Stromal cell of bone marrow (primary cell): ENCODE results near the gene AP3S2.
"Not testable (repeated sequence)": the region's sequence is repeated elsewhere in the genome, so short reads cannot be mapped to it uniquely, and the experiment has no call there.

Source experiments
- DNase-seq: peaks from one replicate; pipeline ENCODE4 v3.0.0-alpha.2; 2012; ENCODE audit warnings: low read depth

AP3S2 gene

DNA sequence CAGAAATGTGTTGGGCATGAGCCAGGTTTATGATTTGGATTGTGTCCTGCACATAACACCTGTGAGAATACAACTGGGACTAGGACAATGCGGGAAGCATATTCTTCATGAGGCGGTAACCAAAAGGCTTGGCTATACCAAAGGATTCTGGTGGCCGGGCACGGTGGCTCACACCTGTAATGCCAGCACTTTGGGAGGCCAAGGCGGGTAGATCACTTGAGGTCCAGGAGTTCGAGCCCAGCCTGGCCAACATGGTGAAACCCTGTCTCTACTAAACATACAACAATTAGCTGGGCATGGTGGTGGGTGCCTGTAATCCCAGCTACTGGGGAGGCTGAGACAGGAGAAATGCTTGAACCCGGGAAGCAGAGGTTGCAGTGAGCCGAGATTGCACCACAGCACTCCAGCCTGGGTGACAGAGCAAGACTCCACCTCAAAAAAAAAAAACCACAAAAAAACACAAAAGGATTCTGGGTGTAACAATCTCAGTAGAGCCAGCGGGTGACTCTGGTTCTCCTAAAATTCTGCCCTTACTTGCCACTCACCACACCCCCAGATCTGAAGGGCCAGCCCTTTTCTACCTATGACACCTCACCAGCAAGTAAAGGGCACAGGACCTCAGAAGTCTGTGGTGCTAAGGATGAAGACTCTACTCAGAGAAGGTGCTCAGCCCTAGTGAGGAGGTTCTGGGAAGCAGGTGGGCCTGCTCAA lies 59.2 kb downstream of the AP3S2 start:
- not testable (repeated sequence) for DNase-seq

GRCh38 chr15:89833966-89834365 lies 59.8 kb downstream of the AP3S2 start:
- no peak for DNase-seq

DNA sequence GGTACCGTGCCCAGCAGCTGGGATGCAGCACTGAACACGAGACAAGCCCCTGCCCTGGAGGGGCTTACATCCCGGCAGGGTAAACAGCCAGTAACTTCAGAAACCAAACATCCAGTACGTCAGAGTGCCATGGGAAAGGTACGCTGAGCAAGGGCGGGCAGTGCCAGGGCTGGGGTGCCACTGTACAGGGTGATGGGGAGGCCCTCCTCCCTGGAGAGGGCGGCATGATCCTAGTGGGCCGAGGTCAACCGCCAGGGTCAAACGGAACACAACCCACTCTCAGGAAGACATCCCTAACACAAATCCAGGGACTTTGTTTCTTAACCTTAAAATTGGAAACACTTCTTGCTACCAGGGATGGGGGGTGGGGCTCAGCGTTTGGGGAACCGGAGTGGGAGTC lies 63.2 kb downstream of the AP3S2 start:
- DNase-seq: no peak

- no peak for DNase-seq
Measured at GRCh38 chr15:89829616-89830440, 64.0 kb downstream of the AP3S2 start.

GRCh38 chr15:89829161-89829560 lies 64.6 kb downstream of the AP3S2 start:
- no peak for DNase-seq

GRCh38 chr15:89828281-89829145 lies 65.3 kb downstream of the AP3S2 start:
- DNase-seq: peak; percentile 80

DNA sequence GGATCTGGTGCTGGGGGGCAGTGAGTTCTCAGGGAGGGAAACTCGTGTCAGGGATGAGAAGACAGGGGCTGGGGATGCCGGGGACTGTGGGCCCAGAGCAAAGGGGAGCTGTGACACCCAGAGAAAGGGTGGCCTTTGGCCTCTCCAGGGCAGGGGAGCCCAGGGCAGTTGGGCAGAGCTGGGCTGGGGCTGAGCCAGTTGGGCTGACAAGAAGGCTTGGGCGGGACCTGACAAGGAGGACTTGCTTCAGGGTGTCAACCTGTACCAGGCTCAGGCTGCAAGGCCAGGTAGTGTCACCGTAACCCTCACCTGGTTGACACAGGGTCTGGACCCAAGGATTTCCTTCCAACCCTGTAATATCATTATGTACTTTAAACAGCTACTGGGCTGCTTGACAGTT lies 66.0 kb downstream of the AP3S2 start:
- no peak for DNase-seq

- DNase-seq: no peak
Measured at GRCh38 chr15:89826671-89827655, 66.8 kb downstream of the AP3S2 start.

DNA sequence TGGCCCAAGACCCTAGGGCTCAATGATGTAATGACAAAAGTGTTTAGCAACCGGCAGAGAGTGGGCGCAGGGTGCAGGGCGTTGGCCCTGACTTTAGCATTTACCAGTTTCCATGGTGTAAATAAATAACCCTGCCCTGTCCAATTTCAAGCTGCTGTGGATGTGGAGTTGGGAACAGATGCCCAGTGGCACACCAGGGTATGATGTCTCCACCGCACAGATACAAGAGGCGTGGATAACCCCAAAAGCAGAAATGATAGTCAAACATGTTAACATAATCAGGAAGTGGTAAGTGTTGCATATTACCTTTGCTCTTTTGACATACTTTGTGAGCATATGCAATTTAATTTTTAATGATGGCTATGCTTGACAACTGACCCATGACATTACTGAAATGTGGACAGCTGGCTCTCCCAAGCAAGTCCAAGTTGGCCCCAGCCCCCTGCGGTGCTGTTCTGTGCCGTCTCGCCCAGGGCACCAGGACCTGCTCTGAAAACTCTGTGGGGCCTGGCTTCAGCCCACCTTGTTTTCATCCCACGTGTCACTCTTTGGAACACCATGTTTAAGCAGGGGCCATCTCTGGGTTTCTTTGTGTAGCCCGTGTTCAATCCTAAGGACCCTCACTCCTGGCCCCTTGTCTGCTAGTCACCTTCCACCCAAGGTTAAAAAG lies 68.4 kb downstream of the AP3S2 start:
- DNase-seq: no peak

- DNase-seq: no peak
Measured at GRCh38 chr15:89824607-89824867, 69.3 kb downstream of the AP3S2 start.

- no peak for DNase-seq
Measured at GRCh38 chr15:89823836-89824606, 69.8 kb downstream of the AP3S2 start.

GRCh38 chr15:89822951-89823711 lies 70.7 kb downstream of the AP3S2 start:
- DNase-seq: peak; percentile 64

- DNase-seq: no peak
Measured at GRCh38 chr15:89822611-89822950, 71.2 kb downstream of the AP3S2 start.

DNA sequence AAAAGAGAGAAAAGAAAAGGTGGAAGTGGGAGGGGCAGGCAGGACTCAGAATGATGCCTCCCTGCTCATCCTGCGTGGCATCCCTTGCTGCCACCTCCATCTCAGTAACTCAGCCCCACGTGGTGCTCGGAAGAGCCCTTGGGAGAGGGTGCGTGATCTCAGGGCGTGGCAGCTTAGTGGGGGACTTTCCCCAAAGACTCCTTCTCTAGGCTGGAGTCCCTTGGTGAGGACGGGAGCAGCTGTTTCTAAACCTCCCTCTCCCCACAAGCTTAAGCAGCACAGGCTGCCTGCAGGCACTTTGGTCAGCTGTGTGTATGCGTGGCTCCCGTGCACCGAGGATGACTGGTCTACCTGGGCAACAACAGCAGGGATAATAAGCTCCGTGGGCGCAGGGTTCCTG lies 71.8 kb downstream of the AP3S2 start:
- no peak for DNase-seq

GRCh38 chr15:89820666-89821611 lies 72.9 kb downstream of the AP3S2 start:
- peak; percentile 81 for DNase-seq

DNA sequence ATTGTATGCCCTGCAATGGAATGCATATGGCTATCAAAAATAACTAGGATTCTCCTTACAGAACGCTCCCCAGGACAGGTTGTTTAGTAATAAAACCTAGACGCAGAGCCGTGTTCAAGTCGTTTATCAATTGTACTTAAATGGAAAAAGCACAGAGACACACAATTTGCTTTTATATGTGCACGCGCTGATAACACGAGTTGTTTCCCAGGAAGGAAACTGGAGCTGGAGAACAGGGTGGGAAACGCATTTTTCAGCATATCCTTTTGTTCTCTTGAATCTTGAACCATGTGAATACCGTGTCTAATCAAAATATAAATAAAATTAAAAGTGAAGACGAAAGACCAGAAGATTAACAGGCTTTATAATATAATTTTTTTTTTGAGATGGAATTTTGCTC lies 75.5 kb downstream of the AP3S2 start:
- DNase-seq: no peak

GRCh38 chr15:89817701-89818280 lies 76.0 kb downstream of the AP3S2 start:
- DNase-seq: no peak

DNA sequence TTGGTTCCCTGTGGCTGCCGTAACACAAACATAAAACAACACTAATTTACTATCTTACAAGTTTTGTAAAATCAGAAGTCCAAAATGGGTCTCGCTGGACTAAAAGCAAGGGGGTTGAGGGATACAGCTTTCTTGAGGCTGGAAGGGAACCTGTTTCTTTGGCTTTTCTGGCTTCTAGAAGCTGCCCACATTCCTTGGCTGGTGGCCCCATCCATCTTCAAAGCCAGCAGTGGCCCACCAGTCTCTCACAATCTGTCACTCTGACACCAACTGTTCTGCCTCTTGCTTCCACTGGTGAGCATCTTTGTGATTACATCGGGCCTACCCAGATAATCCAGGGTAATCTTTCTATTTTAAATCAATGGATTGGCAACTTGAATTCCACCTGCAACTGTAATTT lies 78.0 kb downstream of the AP3S2 start:
- DNase-seq: no peak
